HL-60 (cell line): ENCODE results near the gene ZNF672.

Source experiments
- DNase-seq, 2 experiments: peaks; one replicate each; pipeline ENCODE4 v3.0.0-alpha.2; 2010 to 2020; ENCODE audit warnings: low read depth in 1 of 2, low spot score in 1 of 2
- H3K27ac ChIP-seq: fragments of 250-450 bp; sonication (Bioruptor Pico); replicated peaks from 2 replicates; pipeline ENCODE4 v1.5.1; 2020; ENCODE audit warnings: mild to moderate bottlenecking, moderate library complexity
- H3K27me3 ChIP-seq: fragments of 250-450 bp; sonication (Bioruptor Pico); 2 replicates; pipeline ENCODE4 v1.5.1; 2021; ENCODE audit warnings: mild to moderate bottlenecking, moderate library complexity; ENCODE audit not compliant: insufficient read depth, poor library complexity, severe bottlenecking
- H3K4me3 ChIP-seq: replicated peaks from 2 replicates; pipeline ENCODE4 v1.5.1; 2011; ENCODE audit warnings: mild to moderate bottlenecking, control low read depth, low read length; ENCODE audit not compliant: insufficient read depth
- CTCF ChIP-seq: IDR thresholded peaks from one replicate; pipeline ENCODE4 v1.5.1; 2011; ENCODE audit warnings: low read length, control low read depth, inconsistent platforms; ENCODE audit not compliant: insufficient read depth
- GABPA ChIP-seq: IDR thresholded peaks from 2 replicates; pipeline ENCODE4 v1.6.1; 2012; ENCODE audit warnings: low read depth
- POLR2AphosphoS5 ChIP-seq: IDR thresholded peaks from 2 replicates; pipeline ENCODE4 v1.6.1; 2012; ENCODE audit warnings: low read depth
- SPI1 ChIP-seq: IDR thresholded peaks from 2 replicates; pipeline ENCODE4 v1.6.1; 2012; ENCODE audit warnings: low read depth, mild to moderate bottlenecking, borderline replicate concordance
- TF ChIP-seq, protein P1 (sequence below): IDR thresholded peaks from 2 replicates; pipeline ENCODE4 v1.6.1; 2012; ENCODE audit warnings: low read depth; ENCODE audit not compliant: insufficient replicate concordance

The ZNF672 gene

GRCh38 chr1:248861616-248862015 lies 23.6 kb downstream of the ZNF672 start:
- Histone ChIP-seq H3K4me3 (no peak overlapping the region), H3K27ac (no peak overlapping the region), H3K27me3 (no peaks in the 10 kb centered on the region)
- TF ChIP-seq POLR2AphosphoS5 (no peak), GABPA (no peak), CTCF (no peak)
- no peak for DNase-seq

GRCh38 chr1:248862695-248862997 lies 24.6 kb downstream of the ZNF672 start:
- H3K27ac ChIP-seq: no peak overlapping the region; the same call in 1 of the 2 replicates
- H3K27me3 ChIP-seq: no peaks in the 10 kb centered on the region
- DNase-seq: no peak
- peak overlapping the region; percentile 67 for H3K4me3 ChIP-seq
- no peak for TF ChIP-seq CTCF
- TF ChIP-seq, protein P1, sequence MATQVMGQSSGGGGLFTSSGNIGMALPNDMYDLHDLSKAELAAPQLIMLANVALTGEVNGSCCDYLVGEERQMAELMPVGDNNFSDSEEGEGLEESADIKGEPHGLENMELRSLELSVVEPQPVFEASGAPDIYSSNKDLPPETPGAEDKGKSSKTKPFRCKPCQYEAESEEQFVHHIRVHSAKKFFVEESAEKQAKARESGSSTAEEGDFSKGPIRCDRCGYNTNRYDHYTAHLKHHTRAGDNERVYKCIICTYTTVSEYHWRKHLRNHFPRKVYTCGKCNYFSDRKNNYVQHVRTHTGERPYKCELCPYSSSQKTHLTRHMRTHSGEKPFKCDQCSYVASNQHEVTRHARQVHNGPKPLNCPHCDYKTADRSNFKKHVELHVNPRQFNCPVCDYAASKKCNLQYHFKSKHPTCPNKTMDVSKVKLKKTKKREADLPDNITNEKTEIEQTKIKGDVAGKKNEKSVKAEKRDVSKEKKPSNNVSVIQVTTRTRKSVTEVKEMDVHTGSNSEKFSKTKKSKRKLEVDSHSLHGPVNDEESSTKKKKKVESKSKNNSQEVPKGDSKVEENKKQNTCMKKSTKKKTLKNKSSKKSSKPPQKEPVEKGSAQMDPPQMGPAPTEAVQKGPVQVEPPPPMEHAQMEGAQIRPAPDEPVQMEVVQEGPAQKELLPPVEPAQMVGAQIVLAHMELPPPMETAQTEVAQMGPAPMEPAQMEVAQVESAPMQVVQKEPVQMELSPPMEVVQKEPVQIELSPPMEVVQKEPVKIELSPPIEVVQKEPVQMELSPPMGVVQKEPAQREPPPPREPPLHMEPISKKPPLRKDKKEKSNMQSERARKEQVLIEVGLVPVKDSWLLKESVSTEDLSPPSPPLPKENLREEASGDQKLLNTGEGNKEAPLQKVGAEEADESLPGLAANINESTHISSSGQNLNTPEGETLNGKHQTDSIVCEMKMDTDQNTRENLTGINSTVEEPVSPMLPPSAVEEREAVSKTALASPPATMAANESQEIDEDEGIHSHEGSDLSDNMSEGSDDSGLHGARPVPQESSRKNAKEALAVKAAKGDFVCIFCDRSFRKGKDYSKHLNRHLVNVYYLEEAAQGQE: no peak
- TF ChIP-seq POLR2AphosphoS5: no peak
- no peak for TF ChIP-seq SPI1
- TF ChIP-seq GABPA: no peak

DNA sequence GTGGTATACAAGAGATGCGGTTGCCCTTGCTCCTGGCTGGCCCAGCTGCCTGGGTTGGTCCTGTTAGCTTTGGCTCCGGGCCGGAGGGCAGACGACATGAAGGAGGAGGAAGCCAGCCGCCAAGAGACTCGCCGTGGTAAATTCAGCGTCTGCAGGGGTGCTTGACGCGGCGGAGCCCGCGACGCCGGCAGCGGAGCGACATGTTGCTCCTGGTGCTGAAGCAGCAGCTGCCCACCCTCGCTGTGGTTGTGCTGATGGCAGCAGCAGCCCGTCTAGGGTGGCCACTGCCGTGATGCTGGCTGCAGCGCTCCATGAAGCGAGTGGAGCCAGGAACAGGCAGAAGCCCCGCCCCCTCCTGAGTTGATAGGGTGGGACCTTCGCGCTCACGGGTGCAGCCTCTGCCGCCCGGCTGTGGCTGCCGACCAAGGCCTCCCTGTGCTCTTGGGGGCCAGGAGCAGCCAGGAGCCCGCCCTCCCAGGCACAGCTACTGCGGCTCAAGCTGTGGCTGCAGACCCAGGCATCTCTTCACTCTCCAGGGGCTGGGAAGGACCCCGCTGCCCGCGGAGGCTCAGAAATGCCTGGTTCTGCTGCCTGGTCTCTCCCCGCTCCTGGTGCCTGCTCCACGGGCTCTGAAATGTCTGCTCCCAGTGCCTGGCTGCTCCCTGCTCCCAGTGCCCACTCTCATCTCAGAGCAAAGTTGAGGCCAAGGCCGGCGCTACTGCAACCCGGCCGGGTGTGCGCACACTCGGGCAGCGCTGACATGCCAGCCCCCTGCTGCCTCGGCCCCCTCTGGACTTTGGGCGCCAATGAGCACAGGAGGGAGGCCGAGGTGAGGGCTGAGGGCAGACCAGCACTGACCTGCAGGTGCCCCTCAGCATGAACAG lies 25.2 kb downstream of the ZNF672 start:
- Histone ChIP-seq H3K4me3 (peak overlapping the region; percentile 67), H3K27me3 (no peaks in the 10 kb centered on the region), H3K27ac (peak overlapping the region; percentile 51)
- DNase-seq: peak; percentile 50 to 80
- TF ChIP-seq SPI1 (no peak), POLR2AphosphoS5 (peak; percentile 63)
- TF ChIP-seq, protein P1: peak; percentile 40

- Histone ChIP-seq H3K27me3 (no peaks in the 10 kb centered on the region), H3K4me3 (peak overlapping the region; percentile 69), H3K27ac (peak overlapping the region; percentile 88)
- DNase-seq: no peak
- TF ChIP-seq CTCF (no peak), SPI1 (no peak), POLR2AphosphoS5 (no peak), GABPA (no peak)
- TF ChIP-seq, protein P1: no peak
These were observed 33.9 kb downstream of the ZNF672 start for GRCh38 chr1:248871837-248872401.
